ENCODE results near the gene ZIC1. TPM values are rescaled to one million over a fixed set of nuclear protein-coding genes. Genes with fewer than 3 reads are reported as not detected.

ZIC1 gene
- total RNA-seq, 2 experiments from 2014 or later = not detected

DNA sequence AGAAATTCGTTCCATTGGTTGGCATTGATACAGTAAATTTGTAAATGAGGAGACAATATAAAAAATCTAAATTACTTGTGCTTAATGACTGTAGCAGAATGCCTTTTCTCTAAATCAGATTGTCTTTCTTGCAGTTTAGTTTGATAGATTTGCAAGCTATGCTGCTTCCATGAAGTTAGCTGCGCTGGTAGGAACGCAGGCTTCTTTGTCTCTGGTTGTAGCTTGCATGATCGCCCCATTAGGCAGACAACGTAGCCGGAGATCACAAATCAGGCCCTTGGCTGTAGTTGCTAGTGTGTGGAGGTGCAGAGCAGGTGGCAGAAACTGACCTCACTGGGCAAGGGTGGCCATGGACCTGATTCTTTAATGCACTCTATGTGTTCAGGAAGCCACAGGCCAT lies 6.1 kb downstream of the ZIC1 start:
- intact Hi-C loops (cut with micrococcal nuclease) = loop anchor here (10.0 kb wide), 1 partner anchor 60 kb away; no protein-coding TSS in a partner anchor
- ATAC-seq = no peak
- H3K4me3 Mint-ChIP-seq = no peak overlapping the region
- H3K9me3 Mint-ChIP-seq = peaks cover 9% of the 10 kb centered on the region
- DNase-seq = no peak
- CTCF ChIA-PET = no interaction called here
- H3K27me3 Mint-ChIP-seq = peaks cover 79% of the 10 kb centered on the region
- H3K4me1 Mint-ChIP-seq (ENCODE audit: low read depth) = peaks cover 26% of the 10 kb centered on the region
- POLR2A ChIA-PET = no interaction called here
- H3K36me3 Mint-ChIP-seq (ENCODE audit: low read depth) = peaks cover 16% of the 10 kb centered on the region
- no peak overlapping the region for H3K27ac Mint-ChIP-seq
- TF ChIP-seq, protein P1, sequence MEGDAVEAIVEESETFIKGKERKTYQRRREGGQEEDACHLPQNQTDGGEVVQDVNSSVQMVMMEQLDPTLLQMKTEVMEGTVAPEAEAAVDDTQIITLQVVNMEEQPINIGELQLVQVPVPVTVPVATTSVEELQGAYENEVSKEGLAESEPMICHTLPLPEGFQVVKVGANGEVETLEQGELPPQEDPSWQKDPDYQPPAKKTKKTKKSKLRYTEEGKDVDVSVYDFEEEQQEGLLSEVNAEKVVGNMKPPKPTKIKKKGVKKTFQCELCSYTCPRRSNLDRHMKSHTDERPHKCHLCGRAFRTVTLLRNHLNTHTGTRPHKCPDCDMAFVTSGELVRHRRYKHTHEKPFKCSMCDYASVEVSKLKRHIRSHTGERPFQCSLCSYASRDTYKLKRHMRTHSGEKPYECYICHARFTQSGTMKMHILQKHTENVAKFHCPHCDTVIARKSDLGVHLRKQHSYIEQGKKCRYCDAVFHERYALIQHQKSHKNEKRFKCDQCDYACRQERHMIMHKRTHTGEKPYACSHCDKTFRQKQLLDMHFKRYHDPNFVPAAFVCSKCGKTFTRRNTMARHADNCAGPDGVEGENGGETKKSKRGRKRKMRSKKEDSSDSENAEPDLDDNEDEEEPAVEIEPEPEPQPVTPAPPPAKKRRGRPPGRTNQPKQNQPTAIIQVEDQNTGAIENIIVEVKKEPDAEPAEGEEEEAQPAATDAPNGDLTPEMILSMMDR (IDR thresholded peaks at IDR 0.05) = no peak

DNA sequence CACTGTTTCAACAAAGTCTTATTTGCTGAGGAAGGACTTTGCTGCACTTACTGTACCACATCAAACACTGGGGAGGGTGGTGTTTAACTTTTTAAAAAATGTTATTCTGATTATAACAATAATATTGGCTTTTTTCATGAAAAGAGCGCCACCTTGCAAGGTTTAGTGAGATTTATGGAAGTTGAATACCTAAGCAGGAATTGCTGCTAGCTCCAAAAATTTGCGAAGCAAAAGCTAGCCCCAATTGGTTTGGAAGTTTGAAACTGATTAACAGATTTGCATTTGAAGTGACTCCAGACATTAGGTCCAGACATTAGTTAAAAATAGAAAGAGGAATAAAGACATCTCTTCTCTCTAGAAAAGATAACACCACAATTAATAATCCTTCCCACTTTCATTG lies 6.7 kb downstream of the ZIC1 start:
- POLR2A ChIA-PET = no interaction called here
- Mint-ChIP-seq H3K9me3 (peaks cover 9% of the 10 kb centered on the region), H3K27me3 (peaks cover 80% of the 10 kb centered on the region), H3K36me3 (ENCODE audit: low read depth) (peaks cover 14% of the 10 kb centered on the region), H3K4me3 (no peak overlapping the region), H3K27ac (no peak overlapping the region), H3K4me1 (ENCODE audit: low read depth) (peaks cover 22% of the 10 kb centered on the region)
- no peak for ATAC-seq
- no peak for DNase-seq
- intact Hi-C loops (cut with micrococcal nuclease) = loop anchor here (10.0 kb wide), 1 partner anchor 61 kb away; no protein-coding TSS in a partner anchor
- CTCF ChIA-PET = no interaction called here
- TF ChIP-seq, protein P1 (IDR thresholded peaks at IDR 0.05) = no peak

DNA sequence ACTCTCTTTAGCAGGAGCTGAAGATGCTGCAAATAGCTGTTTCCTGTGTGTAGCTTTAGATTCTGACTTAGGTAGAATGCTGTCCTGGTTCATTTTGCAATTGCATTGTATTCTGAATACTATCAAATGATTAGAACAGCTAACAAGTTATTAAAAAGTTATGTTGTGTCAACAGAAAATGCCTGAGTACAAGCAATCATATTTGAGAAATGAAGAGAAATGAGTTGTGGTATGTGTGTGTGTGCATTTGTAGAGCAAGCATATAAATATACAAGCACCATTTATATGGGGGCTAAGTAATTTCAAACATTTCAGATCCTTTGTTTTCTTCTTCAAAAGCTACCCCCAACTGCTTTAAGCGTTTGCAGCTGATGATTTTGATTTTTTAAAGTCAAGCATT lies 7.8 kb downstream of the ZIC1 start:
- H3K27me3 Mint-ChIP-seq = peaks cover 77% of the 10 kb centered on the region
- peaks cover 6% of the 10 kb centered on the region for H3K9me3 Mint-ChIP-seq
- DNase-seq (no peak), ATAC-seq (no peak)
- no peak overlapping the region for H3K4me3 Mint-ChIP-seq
- CTCF ChIA-PET = interaction anchor here (0.6 kb wide), 1 partner anchor 1231 kb away, joined by 3 read pairs; no protein-coding TSS in a partner anchor
- peaks cover 12% of the 10 kb centered on the region for H3K4me1 Mint-ChIP-seq (ENCODE audit: low read depth)
- peaks cover 11% of the 10 kb centered on the region for H3K36me3 Mint-ChIP-seq (ENCODE audit: low read depth)
- H3K27ac Mint-ChIP-seq = no peak overlapping the region
- TF ChIP-seq, protein P1 (IDR thresholded peaks at IDR 0.05) = no peak
- POLR2A ChIA-PET = no interaction called here
- intact Hi-C loops (cut with micrococcal nuclease) = loop anchor here (10.0 kb wide), 1 partner anchor 62 kb away; no protein-coding TSS in a partner anchor

DNA sequence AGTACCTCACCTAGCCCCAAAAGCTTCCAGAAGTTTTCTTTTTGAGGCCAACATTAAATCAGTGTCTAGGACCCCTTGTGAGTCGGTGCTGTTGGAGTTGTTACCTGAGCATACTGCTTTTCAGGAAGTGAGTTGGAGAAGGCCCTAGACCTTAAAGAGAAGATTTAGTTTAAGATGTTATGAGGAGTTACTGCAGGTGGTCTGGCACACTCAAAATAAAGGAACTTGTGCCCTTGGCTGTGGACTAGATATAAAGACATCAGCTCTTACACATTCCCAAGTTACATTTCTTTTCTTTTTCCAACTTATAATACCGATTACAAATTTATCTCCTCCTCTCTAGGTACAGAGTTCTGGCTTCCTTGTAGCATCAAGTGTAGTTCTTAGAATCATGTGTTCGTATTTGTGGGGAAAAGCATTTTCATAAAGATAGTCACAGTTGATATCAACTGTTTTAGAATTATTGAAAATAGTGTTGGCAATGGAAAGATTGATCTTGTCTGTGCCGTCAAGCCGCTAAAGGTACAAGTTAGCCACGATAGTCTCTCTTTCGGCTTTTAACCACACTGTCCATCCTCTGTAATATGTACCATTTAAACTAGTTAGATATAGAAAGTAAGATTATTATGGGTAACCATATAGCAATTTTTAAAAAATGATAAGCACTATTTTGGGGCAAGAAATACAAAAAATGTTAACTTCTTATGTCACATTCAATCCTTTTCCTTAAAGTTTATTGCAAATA lies 8.6 kb downstream of the ZIC1 start:
- DNase-seq (no peak), ATAC-seq (no peak)
- ChIA-PET POLR2A (no interaction called here), CTCF (interaction anchor here (0.6 kb wide), 1 partner anchor 1230 kb away, joined by 3 read pairs; no protein-coding TSS in a partner anchor)
- H3K27me3 Mint-ChIP-seq = peaks cover 79% of the 10 kb centered on the region
- TF ChIP-seq, protein P1 (IDR thresholded peaks at IDR 0.05) = no peak
- peaks cover 8% of the 10 kb centered on the region for H3K4me1 Mint-ChIP-seq (ENCODE audit: low read depth)
- peaks cover 4% of the 10 kb centered on the region for H3K9me3 Mint-ChIP-seq
- intact Hi-C loops (cut with micrococcal nuclease) = loop anchor here (10.0 kb wide), 1 partner anchor 63 kb away; no protein-coding TSS in a partner anchor
- peaks cover 8% of the 10 kb centered on the region for H3K36me3 Mint-ChIP-seq (ENCODE audit: low read depth)
- H3K4me3 Mint-ChIP-seq = no peak overlapping the region
- H3K27ac Mint-ChIP-seq = no peak overlapping the region

DNA sequence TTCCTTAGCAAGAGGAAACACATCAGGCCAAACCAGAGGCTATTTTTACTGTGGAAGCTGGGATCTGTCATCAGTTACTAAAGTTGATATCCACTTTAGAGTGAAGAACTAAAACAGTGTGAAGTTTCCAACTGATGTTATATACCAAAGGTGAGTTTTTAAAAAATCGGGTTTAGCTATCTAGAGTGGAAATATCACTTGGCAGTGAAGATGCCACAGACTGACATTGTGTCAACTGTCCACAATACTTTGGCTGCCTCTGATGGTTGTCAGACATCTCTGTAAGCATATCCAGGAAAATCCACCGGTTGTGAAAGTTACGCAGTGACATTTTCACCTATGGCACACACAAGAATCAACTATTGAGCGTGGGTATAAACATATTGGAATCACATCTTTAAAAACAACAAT lies 9.2 kb downstream of the ZIC1 start:
- TF ChIP-seq, protein P1 (IDR thresholded peaks at IDR 0.05) = no peak
- Mint-ChIP-seq H3K4me3 (no peak overlapping the region), H3K9me3 (peaks cover 3% of the 10 kb centered on the region), H3K27me3 (peaks cover 79% of the 10 kb centered on the region), H3K36me3 (ENCODE audit: low read depth) (peaks cover 6% of the 10 kb centered on the region), H3K27ac (no peak overlapping the region), H3K4me1 (ENCODE audit: low read depth) (peaks cover 3% of the 10 kb centered on the region)
- DNase-seq = no peak
- POLR2A ChIA-PET = no interaction called here
- CTCF ChIA-PET = no interaction called here
- intact Hi-C loops (cut with micrococcal nuclease) = loop anchor here (10.0 kb wide), 1 partner anchor 64 kb away; no protein-coding TSS in a partner anchor
- no peak for ATAC-seq
